NK-92 treated with Interleukin-12 subunit alpha and Interleukin-12 subunit beta, amount 100 ng/mL, for 24 hours (cell line): Measurements from ENCODE around the gene LANCL2.

ENCODE experiments used
- DNase-seq: peaks from one replicate; lab custom pipeline; 2025; lab: John Stamatoyannopoulos, UW

LANCL2 gene

GRCh38 chr7:55361560-55361959 lies 3.6 kb upstream of the LANCL2 start:
- no peak for DNase-seq

- no peak for DNase-seq
These were observed 2.2 kb upstream of the LANCL2 start for GRCh38 chr7:55362927-55363326.

- no peak for DNase-seq
These were observed 1.6 kb upstream of the LANCL2 start for GRCh38 chr7:55363386-55364170.

GRCh38 chr7:55365675-55366460 lies 731 bp downstream of the LANCL2 start:
- peak; percentile 84 for DNase-seq

GRCh38 chr7:55366461-55367070 lies 1.4 kb downstream of the LANCL2 start:
- no peak for DNase-seq

- DNase-seq, result no peak
These were observed 2.2 kb downstream of the LANCL2 start for GRCh38 chr7:55367283-55367840.

- DNase-seq, result no peak
These were observed 4.6 kb downstream of the LANCL2 start for GRCh38 chr7:55369427-55370400.

- no peak for DNase-seq
These were observed 9.1 kb downstream of the LANCL2 start for GRCh38 chr7:55374213-55374612.

GRCh38 chr7:55375237-55375636 lies 10.1 kb downstream of the LANCL2 start:
- DNase-seq, result no peak

- no peak for DNase-seq
These were observed 12.2 kb downstream of the LANCL2 start for GRCh38 chr7:55377162-55377817.

GRCh38 chr7:55379285-55379684 lies 14.1 kb downstream of the LANCL2 start:
- no peak for DNase-seq

- DNase-seq, result no peak
These were observed 16.1 kb downstream of the LANCL2 start for GRCh38 chr7:55381189-55381588.

- no peak for DNase-seq
These were observed 16.6 kb downstream of the LANCL2 start for GRCh38 chr7:55381696-55382095.

- DNase-seq, result no peak
These were observed 17.1 kb downstream of the LANCL2 start for GRCh38 chr7:55382251-55382650.

GRCh38 chr7:55386541-55386940 lies 21.4 kb downstream of the LANCL2 start:
- no peak for DNase-seq

GRCh38 chr7:55387062-55387965 lies 22.2 kb downstream of the LANCL2 start:
- DNase-seq, result no peak

- DNase-seq, result no peak
These were observed 31.2 kb downstream of the LANCL2 start for GRCh38 chr7:55396233-55396785.

GRCh38 chr7:55397617-55398016 lies 32.5 kb downstream of the LANCL2 start:
- no peak for DNase-seq

GRCh38 chr7:55400191-55400590 lies 35.1 kb downstream of the LANCL2 start:
- no peak for DNase-seq
